Type B pancreatic cell (in vitro differentiated cells): ENCODE results near the gene SYTL3. TPM values are rescaled to one million over a fixed set of nuclear protein-coding genes. Genes with fewer than 3 reads are reported as not detected.
A peak's percentile ranks its signal among the peaks of the same experiment; 100 is the strongest.
"Not testable (repeated sequence)": the region's sequence is repeated elsewhere in the genome, so short reads cannot be mapped to it uniquely, and the experiment has no call there.

Experiments used
- DNase-seq: peaks from one replicate; pipeline ENCODE4 v3.0.0; 2021; ENCODE audit warnings: mixed read lengths; ENCODE audit not compliant: unreplicated experiment; ENCODE audit errors: extremely low spot score
- H3K27ac Mint-ChIP-seq: 2 replicates; pipeline ENCODE4 v1.8.0; 2021; ENCODE audit warnings: mild to moderate bottlenecking, mixed read lengths
- H3K27me3 Mint-ChIP-seq: 2 replicates; pipeline ENCODE4 v1.8.0; 2021; ENCODE audit warnings: mixed read lengths
- H3K36me3 Mint-ChIP-seq: 2 replicates; pipeline ENCODE4 v1.8.0; 2021; ENCODE audit warnings: mixed read lengths
- H3K4me1 Mint-ChIP-seq: one replicate; pipeline ENCODE4 v1.8.0; 2021; ENCODE audit warnings: mixed read lengths; ENCODE audit not compliant: unreplicated experiment
- H3K4me3 Mint-ChIP-seq: 2 replicates; pipeline ENCODE4 v1.8.0; 2021; ENCODE audit warnings: mild to moderate bottlenecking, mixed read lengths
- H3K9me3 Mint-ChIP-seq: 2 replicates; pipeline ENCODE4 v1.8.0; 2021; ENCODE audit warnings: mixed read lengths
- total RNA-seq: library from RNA; stranded (reverse); gene quantifications from 2 replicates; pipeline ENCODE4 v1.2.1, GENCODE V29; 2021; ENCODE audit warnings: low replicate concordance
- TF ChIP-seq, protein P1 (sequence below): fragments of 200-600 bp; sonication (generic); conservative IDR thresholded peaks from 2 replicates; pipeline ENCODE4 v1.5.0; 2021; ENCODE audit warnings: antibody characterized with exemption, mild to moderate bottlenecking

The SYTL3 gene
- total RNA-seq, 1 donor from 2014 or later: 2.2 TPM

DNA sequence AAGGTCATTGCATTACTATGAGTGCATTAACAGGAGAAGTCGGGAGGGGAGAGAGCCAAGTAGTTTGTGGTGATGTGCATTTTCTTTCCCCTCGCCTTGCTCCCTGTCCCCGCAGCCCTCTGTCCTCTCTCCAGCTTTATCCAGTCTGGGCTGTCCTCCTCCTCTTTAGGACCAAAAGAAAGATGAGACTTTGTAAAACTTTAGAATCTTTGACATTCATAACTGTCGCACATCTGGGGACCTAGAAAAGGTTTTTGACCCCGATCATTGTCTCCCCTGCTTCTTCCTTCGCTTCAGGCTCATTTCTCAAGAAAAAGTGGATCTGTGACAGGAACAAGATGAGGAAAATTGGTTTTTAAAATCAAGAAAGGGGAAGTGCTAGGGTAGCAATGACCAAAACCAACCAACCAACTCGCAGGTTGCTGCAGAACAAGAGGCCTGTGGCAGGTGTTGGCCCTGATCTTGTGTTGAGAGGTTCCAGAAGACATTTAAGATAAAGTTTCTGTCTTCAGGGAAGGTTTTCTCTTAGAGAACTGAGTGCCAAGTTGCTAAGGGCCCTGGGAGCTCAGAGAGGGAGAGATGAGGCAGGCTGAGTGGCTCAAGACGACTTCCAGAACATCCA, 17.6 kb downstream of the SYTL3 start:
- no peaks in the 10 kb centered on the region for H3K36me3 Mint-ChIP-seq
- H3K4me1 Mint-ChIP-seq: peaks cover 50% of the 10 kb centered on the region
- TF ChIP-seq, protein P1, sequence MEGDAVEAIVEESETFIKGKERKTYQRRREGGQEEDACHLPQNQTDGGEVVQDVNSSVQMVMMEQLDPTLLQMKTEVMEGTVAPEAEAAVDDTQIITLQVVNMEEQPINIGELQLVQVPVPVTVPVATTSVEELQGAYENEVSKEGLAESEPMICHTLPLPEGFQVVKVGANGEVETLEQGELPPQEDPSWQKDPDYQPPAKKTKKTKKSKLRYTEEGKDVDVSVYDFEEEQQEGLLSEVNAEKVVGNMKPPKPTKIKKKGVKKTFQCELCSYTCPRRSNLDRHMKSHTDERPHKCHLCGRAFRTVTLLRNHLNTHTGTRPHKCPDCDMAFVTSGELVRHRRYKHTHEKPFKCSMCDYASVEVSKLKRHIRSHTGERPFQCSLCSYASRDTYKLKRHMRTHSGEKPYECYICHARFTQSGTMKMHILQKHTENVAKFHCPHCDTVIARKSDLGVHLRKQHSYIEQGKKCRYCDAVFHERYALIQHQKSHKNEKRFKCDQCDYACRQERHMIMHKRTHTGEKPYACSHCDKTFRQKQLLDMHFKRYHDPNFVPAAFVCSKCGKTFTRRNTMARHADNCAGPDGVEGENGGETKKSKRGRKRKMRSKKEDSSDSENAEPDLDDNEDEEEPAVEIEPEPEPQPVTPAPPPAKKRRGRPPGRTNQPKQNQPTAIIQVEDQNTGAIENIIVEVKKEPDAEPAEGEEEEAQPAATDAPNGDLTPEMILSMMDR: no peak
- DNase-seq: no peak
- peak overlapping the region; percentile 90 for H3K27ac Mint-ChIP-seq
- H3K9me3 Mint-ChIP-seq: no peaks in the 10 kb centered on the region
- H3K4me3 Mint-ChIP-seq: peak overlapping the region; percentile 74
- H3K27me3 Mint-ChIP-seq: peaks cover 4% of the 10 kb centered on the region

DNA sequence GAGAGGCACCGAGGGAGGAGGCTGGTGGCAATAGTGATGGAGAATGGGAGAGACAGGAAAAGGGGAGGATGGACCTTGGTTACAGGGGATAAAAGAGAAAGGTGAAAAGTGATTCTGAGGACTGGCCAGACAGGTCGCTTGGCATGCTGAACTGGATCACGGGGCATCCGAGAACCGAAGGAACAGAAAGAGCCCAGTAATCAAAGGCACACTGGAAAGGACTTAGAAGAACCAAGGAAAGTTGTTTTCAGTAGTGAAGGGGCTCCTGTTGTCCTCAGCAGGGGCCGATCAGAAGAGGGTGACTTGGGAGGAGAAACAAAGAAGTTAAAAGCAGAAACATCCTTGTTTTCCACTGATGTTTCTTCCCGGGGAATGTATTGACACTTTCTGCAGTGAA, 18.9 kb downstream of the SYTL3 start:
- H3K27me3 Mint-ChIP-seq: peaks cover 4% of the 10 kb centered on the region

DNA sequence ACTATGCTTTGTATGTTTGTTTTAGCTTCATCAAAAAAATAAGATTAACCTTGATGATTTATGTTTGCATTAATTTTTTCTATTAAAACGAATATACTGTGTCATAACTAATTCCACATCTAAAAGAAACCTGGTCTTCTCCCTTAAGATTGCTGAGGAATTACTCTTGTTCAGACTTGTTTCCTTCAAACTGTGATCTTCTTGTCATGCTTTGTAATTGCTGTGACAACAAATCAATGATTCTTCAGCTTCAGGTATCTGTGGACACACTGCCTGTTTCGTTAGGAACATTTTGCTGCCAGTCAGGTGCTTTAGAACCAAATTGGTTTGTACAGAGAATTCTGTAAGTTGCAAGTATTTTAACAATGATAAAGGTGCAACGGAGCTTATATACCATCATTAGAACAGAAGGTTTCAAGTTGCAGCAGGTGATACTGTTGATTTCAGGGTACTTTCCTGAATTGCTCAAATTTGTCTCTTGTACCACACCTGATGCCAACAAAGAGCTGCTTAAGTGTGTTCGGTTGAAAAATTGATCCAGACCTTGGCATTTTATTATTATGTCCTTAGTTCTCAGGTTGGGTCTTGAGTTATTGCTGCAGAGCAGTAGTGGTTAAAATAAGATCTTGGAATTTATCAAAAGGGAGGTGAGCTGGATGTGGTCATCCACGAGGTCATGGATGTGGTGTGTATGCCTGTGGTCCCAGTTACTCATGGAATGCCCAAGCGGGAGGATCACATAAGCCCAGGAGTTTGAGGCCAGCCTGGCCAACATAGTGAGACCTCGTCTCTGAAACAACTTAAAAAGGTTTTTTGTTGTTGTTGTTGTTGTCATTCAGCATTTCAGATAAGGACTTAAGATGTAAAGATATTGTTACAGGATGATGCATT, 19.5 kb downstream of the SYTL3 start:
- H3K27ac Mint-ChIP-seq: peak overlapping the region; percentile 17
- TF ChIP-seq, protein P1: no peak
- no peak for DNase-seq
- H3K9me3 Mint-ChIP-seq: no peaks in the 10 kb centered on the region
- peaks cover 4% of the 10 kb centered on the region for H3K27me3 Mint-ChIP-seq
- H3K36me3 Mint-ChIP-seq: no peaks in the 10 kb centered on the region
- peaks cover 36% of the 10 kb centered on the region for H3K4me1 Mint-ChIP-seq
- H3K4me3 Mint-ChIP-seq: peak overlapping the region; percentile 23

More for the DNA sequence above, 18.9 kb downstream of the SYTL3 start:
- no peaks in the 10 kb centered on the region for H3K9me3 Mint-ChIP-seq
- H3K27ac Mint-ChIP-seq: peak overlapping the region; percentile 17
- peaks cover 40% of the 10 kb centered on the region for H3K4me1 Mint-ChIP-seq
- TF ChIP-seq, protein P1: no peak
- peak overlapping the region; percentile 23 for H3K4me3 Mint-ChIP-seq
- no peak for DNase-seq
- no peaks in the 10 kb centered on the region for H3K36me3 Mint-ChIP-seq

DNA sequence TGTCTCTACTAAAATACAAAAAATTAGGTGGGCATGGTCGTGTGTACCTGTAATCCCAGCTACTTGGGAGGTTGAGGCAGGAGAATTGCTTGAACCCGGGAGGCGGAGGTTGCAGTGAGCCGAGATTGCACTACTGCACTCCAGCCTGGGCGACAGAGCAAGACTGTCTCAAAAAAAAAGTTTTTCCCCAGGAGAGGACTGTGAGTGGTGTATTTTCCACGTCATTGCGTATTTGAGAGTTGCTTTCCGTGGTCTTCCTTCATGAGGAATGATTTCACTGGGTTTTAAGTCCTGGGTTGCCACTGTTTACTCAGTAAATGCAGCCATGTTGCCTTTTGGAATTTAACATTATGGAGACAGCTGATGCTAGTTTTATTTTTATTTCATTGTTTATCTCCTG, 22.3 kb downstream of the SYTL3 start:
- peaks cover 21% of the 10 kb centered on the region for H3K4me1 Mint-ChIP-seq

DNA sequence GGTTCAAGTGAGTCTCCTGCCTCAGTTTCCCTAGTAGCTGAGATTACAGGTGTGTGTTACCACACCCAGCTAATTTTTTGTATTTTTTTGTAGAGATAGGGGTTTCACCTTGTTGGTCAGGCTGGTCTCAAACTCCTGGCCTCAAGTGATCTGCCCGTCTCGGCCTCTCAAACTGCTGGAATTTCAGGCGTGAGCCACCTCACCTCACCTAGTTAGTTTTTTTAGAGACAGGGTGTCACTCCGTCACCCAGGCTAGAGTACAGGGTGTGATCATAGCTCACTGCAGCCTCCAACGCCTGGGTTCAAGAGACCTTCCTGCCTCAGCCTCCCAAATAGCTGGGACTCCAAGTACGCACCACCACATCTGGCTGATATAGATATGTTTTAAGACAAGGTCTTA, 22.9 kb downstream of the SYTL3 start:
- no peaks in the 10 kb centered on the region for H3K36me3 Mint-ChIP-seq
- no peak for DNase-seq
- H3K9me3 Mint-ChIP-seq: no peaks in the 10 kb centered on the region
- no peak overlapping the region for H3K27ac Mint-ChIP-seq
- peaks cover 4% of the 10 kb centered on the region for H3K27me3 Mint-ChIP-seq
- TF ChIP-seq, protein P1: no peak
- H3K4me1 Mint-ChIP-seq: peaks cover 15% of the 10 kb centered on the region
- no peak overlapping the region for H3K4me3 Mint-ChIP-seq

More for the DNA sequence above, 22.3 kb downstream of the SYTL3 start:
- H3K9me3 Mint-ChIP-seq, H3K4me3 Mint-ChIP-seq, H3K27me3 Mint-ChIP-seq, H3K27ac Mint-ChIP-seq, H3K36me3 Mint-ChIP-seq: not testable (repeated sequence)
- peak; percentile 27 for DNase-seq
